KBM-7 (cell line): ENCODE measurements around the gene ILK.

Experiments used
- DNase-seq: peaks from one replicate; pipeline ENCODE4 v3.0.0-alpha.2; 2015
- in situ Hi-C: fragments of 300-500 bp; cut with MboI; formaldehyde crosslinking; loops from 2 replicates; pipeline ENCODE4 v1.14.3; 2020; ENCODE audit warnings: low sequenced_read_pairs, low pct_unique_long_range_greater_than_20kb, mixed read lengths

ILK gene

DNA sequence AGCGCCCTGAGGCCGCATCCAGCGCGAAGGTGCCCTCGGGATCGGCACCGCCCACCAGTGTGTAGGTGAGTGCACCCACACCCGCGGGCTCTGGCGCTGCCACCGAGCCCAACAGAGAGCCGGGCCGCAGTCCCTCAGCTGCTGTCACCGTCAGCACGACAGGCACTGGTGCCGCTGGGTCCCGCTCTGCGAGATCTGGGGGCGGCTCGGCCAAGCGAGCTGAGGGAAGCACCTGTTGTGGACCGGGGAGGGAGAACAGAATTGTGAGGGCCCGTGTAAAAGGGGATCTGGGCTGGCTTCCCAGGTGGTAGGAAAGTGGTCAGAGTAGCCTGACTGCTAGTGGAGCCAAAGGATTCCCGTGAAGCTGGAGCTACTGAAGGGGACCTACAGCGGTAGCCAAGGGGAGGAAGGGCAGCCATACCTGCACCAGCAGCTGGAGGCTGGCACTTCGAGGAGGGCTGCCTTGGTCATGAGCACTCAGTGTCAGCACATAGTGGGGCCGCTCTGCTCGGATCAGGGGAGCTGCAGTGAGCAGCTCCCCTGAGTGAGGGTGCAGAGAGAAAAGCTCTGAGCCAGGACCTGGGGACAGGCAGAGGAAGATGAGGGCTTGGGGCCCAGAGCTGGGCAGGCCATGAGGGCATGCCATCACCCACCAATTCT lies 27.2 kb downstream of the ILK start:
- in situ Hi-C loops: no loop called here
- DNase-seq: no peak

DNA sequence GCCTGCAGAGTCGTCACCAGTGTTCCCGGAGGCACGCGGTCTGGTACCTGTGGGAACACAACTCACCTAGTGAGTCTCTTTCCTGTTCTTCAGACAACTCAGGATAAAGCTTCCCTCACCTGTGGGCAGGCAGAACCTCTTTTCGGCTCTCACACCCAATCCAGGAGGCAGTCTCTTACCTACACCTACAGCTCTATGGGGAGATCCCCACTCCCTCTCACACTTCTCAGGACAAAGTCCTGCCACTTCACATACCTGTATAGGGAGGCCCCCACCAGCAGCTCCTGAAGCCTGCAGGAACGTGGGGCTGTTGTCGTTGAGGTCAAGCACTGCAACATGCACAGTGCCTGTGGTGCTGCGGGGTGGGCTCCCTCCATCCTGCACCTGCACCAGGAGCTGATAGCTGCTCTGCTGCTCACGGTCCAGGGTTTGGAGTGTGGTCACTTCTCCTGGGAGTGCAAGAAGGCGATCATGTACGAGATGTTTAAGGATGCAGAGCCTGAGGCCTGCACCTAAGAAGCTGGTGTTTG lies 27.9 kb downstream of the ILK start:
- DNase-seq: no peak
- in situ Hi-C loops: no loop called here

DNA sequence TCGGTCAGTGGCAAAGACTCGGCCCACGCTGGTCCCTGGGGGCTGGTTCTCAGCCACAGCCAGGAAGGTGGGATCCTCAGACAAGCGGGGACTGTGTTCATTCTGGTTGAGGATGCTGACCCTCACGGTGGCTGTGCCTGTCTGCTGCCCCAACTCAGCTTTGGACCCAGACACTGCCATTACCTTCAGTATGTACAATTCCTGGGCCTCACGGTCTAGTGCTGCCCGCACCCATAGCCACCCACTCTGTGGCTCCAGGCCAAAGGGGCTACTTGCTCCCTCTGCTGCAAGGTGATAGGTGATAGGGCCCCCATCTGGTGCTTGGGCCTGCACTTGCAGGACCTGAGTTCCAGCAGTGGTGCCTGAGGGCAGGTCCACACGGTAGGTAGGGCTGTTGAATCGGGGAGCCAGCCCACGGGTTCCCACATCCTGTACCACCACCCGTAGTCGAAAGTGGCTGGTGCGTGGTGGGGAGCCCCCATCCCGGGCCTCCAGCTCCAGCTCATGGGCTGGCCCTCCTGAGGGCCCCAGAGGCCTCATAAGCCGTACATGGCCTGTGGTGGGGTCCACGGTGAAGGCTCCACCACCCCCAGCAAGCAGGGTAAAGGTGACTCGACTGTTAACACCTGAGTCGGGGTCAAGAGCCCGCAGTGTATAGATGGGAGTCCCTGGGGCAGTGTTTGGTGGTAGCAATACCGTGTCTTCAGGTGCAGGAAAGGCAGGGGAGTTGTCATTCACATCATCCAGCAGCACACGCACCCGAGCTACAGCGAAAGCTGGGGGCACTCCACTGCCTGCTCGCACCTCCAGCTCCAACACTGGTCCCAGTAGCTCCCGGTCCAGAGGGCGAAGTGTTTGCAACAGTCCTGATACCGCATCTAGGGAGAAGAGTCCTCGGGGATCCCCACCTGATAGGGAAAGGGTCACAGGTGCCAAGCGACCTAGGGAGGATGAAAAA lies 28.8 kb downstream of the ILK start:
- in situ Hi-C loops: no loop called here
- DNase-seq: no peak

DNA sequence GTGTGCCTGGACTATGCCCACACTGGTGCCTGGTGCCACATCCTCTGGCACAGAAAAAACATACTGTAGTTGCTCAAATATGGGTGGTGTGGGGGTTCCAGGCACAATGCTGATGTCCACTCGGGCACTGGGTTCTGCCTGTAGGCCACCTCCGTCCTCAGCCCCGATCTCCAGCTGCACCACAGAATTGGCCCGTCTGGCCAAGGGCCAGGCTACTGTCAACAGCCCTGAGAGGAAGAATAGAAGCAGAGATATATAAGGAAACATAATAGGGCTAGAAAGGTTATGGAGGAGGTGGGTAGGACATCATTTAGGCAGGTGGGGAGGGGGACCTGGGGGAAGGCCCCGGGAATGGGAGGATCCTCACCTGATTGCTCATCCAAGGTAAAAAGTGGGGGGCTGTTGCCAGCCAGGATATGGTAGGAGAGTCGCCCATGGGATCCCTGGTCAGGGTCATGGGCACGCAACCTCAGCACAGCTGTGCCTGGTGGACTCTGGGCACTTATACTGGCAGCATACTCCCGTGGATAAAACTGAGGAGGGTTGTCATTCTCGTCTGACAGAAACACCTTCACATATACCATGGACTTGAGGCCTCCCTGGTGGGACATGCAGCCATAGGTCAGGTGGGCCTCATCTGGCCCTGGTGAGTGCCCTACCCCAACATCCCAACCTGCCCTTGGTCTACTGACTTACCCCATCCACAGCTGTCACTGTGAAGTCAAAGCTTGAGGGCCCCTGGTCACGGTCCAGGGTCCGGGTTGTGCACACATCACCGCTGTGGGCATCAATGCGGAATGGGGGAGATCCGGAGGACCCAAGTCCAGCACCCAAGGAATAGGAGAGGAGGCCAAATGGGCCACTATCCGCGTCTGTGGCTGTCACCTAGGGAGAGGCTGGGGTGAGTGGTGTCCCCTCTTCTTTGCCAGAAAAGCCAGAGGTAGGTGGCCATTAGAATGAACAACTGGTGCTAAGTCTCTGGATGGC lies 30.1 kb downstream of the ILK start:
- in situ Hi-C loops: no loop called here

DNA sequence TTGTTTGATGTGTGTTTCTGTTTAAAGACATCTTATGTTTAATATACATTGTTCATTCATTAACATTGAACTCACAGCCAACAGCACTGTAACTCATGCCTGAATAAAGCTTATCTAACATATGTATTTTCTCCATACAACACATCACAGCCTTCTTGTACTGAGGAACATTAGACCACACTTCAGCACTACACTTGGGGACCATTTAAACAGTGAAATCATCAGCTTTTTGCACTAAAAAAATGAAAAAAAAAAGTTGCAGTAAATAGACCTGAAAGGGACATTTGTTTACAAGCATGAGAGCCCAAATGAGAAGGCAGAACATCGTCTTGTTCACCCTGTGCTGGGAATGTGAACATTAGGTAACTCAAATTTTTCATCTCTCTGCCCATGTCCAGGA lies 31.0 kb downstream of the ILK start:
- in situ Hi-C loops: no loop called here
- no peak for DNase-seq

More for the DNA sequence above, 30.1 kb downstream of the ILK start:
- no peak for DNase-seq

DNA sequence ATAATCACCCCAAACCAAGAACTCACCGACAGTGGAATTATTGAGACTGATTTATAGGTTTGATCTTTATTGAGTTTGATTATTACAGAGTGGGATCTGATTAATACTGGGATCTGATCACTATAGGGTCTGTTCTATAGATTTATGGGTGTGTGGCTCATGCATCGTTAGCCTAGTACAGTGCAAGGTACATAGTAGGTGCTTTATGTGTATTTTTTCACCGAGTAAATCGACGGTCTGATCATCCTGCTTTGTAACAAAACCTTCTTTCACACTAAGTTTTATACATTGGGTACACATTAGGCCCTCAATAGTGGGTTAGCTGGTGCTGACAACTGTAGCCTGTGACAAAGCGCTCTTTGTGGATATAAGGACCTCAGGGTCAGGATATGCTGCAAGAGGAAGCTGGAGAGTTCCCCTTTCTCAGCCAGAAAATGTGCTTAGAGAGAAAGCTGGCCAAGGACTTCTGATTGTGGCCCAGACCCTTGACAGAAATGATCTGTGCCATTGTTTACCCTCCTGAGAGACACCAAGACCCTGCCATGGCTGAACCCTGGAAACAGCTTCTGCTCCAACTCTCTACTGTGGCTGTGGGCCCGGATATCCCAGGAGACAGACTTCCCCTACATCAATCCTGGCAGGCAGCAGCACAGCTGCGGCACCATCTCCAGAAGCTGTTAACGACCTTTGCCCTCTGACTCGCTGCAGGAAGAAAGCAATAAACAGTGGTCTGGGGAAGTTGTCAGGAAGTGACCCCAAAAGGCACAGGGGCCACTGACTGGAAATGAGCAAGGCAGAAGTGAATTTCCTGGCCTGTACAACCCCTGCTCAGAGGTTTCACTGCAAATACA lies 31.7 kb downstream of the ILK start:
- DNase-seq: peak; percentile 84
- in situ Hi-C loops: no loop called here

DNA sequence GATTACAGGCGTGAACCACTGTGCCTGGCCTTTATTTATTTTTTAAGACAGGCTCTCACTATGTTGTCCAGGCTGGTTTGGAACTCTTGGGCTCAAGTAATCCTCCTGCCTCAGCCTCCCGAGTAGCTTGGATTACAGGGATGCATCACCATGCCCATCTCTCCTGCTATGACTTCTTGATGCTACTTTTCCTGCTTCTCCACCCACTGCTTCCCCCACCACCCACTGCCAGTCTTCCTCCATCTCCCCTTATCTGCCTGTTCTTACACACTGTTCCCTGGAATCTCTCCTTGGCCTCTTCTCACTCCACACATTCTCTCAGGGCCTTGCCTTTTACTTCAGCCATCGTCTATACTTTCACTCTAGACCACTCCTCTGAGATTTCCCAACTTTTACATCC lies 32.9 kb downstream of the ILK start:
- in situ Hi-C loops: no loop called here
- no peak for DNase-seq

DNA sequence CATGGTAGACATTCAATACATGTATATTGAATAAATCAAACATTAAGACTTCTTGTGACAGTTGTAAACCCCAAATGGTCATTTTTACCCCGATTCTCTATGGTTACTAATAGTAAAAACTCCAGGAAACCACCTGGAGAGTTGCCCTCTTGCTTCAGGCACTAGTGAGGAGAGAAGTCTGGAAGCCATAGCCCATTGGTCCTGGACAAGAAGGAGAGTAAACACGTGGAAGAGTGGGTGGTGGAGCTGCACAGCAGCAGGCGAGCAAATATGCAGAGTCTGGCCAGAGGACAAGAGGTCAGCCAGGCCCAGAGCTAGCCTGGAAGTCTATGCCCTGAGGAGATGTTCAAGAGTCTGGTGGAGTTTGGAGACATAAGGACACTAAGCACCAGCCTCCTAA lies 34.3 kb downstream of the ILK start:
- in situ Hi-C loops: no loop called here
- no peak for DNase-seq

DNA sequence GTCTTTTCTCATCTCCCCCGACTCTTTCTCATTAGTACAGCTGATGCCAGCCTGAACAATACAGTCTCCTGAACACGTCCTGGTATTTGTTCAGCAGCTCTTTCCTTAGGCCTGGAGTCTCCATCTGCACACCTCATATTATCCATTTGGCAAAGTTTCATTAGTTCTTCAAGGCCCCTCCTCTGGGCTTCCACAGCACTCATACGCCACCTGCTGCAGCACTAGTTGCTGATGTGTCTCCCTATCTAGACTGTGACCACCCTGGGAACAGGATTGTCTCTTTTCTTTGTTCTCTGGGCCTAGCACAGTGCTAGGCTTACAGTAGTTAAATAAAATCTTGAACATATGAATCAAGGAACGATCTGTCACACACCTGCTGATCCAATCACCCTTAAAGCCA lies 34.9 kb downstream of the ILK start:
- no peak for DNase-seq
- in situ Hi-C loops: no loop called here

DNA sequence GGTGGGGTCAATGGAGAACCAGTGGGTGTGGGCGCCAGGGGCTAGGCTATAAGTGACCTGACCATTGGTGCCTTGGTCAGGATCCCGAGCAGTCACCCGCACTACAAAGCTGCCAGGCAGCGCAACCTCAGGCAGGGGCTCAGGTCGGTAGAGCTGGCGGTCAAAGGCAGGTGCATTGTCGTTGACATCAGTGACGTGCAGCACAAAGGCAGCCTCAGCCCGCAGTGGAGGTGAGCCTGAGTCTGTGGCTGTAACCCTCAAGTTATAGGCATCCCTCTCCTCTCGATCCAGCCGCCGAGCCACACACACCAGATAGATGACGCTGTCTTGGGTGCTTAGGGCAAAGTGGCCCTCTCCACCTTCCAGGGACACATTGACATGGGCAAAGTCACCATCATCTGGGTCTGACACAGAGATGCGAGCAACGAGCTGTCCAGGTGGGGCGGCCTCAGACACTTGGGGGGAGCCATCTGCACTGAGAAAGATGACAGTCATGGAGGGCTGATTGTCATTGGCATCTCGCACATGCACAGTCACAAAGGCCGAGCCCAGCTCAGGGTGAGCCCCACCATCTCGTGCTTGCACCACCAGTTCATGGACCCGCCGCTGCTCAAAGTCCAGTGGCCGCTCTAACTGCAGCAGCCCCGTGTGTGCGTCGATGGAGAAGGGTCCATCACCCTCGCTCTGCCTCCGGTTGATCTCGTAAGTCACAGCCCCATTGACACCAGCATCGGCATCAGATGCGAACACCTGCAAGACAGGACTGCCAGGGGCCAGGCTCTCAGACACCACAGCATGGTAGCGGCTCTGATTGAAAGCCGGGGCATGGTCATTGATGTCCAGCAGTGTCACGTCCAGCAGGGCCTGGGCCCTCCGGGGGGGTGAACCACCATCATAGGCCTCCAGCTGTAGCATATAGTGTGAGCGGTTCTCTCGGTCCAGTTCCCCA lies 36.7 kb downstream of the ILK start:
- no peak for DNase-seq
- in situ Hi-C loops: no loop called here

DNA sequence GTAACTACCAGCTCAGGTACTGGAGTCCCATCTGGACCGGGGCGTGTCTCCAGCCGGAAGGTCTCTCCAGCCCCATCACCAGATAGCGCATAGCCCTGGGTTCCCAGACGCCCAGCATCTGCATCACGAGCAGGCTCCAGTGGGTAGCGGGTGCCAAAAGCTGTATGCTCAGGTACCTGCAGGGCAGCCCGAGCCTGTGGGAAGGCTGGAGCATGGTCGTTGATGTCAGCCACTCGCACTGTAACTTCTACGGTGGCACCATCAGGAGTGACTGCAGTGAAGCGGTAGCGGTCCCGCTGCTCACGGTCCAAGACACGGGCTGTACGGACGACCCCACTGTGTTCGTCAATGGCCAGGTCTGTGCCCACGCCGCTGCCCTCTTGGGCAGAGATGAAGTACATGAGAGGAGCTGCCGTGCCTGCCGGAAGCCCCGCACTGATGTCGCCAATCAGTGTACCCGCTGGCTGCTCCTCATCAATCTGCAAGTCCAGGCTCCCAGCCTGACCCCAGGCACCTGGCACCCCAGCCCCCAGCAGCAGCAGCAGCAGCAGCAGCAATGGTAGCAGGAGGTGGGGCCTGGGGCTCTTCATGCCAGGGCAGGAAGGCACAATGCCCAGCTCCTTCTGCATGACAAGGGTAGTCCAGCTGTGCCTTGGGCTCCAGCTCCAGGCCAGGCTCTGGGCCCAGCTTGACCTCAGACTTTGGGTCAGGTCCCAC lies 37.6 kb downstream of the ILK start:
- in situ Hi-C loops: no loop called here
- no peak for DNase-seq

DNA sequence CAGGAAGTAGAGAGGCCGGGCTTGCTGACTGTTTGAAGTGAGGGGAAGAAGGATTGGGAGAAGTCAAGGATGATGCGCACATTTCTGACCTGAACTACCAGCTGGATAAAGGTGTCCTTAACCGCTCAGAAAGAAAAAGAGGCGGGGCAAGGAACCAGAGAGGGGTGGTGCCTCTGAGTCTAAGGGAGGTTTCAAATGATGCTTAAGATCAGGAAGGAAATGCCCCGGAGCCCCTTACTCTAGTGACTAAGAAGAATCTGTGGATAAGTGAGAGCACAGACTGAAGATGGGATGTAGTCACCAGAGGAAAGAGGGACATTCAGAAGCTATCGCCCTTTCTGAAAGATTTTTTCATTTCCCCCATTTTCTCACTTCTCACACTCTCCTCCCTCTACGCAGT lies 39.4 kb downstream of the ILK start:
- no peak for DNase-seq
- in situ Hi-C loops: no loop called here

DNA sequence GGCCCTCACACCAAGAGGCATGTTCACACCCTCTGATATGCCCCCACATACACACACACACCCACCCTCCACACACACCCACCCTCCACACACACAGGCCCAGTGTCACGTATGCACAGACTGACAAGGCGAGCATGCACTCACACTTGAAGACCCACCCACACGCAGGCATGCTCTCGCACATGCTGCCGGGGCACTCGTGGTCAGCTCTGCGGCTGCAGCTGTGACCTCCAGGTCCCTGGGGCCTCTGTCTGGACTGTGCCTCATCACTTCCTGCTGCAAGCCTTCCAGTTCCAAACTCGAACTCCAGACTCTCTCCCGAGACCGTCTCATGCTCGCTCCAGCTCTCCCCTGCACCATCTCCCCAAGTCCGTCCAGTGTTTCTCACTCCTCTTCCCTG lies 42.5 kb downstream of the ILK start:
- in situ Hi-C loops: no loop called here
- DNase-seq: no peak

DNA sequence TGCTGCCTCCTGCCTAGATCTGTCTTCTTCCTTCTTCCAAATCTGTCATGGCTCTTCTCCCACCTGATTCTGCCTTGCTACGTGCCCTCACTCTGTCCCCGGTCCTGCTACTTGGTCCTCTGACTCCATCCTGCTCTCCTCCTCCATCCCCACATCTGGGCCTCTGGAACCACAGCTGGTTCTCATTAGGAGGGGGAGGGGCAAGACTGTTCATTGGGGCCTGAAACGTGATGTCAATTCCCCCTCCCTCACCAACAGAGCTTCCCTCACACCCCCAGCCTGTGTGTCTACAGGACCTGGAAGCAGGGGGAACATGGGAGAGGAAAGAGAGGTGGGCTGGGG lies 43.0 kb downstream of the ILK start:
- in situ Hi-C loops: no loop called here
- no peak for DNase-seq

DNA sequence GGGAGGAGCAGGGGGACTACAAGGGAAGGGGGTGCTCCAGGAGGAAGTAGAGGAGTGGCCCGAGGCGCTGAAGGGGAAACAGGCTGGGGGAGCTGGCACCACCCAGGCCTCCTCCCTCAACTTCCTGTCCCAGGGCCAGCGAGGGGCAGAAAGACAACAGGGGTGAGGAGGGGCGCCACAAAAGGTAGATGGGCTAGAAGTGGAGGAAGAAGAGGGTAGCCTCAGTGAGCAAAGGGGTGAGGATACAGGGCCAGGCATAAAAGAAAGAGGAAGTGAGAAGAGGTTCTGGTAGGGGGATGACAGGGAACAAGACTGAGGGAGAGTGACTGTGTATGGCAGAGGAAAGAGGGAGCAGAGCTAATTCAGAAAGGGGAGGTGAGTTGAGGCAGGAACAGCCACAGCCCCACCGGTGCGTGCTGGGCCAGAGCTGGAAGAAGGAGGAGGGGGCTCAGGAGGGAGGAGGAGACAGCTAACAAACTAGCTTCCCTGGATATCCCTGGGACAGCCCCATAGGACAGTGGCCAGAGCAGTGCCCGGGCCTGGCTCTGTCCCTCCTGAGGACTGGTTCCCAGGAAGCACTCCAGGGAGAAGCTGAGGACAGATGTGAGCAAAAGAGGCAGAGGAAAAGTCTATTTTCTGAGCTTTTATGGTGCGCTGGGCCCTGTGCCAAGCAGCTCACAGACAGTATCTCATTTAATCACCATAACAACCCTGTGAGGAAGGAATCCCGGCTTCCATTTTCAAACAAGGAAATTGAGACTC lies 43.5 kb downstream of the ILK start:
- DNase-seq: peak; percentile 91
- in situ Hi-C loops: no loop called here

DNA sequence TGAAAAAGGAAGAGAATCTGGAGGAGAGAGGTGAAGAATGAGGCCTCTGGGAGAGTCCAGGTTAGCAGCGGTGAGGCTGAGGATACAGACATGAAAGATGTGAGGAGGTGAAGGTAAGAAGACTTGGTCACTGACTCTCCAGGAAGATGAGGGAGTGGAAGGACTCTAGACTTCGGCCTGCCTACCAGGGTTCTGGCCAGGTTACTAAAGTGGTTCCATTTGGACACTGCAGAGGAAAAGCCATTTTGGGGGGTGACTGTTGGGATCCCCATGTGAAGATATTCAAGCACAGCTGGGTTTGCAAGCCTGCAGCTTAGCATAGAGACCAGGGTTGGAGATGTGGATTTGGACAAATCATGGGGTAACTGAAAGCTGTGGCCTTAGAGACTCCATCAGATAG lies 44.3 kb downstream of the ILK start:
- no peak for DNase-seq

More for the DNA sequence above, 44.3 kb downstream of the ILK start:
- in situ Hi-C loops: no loop called here
